ENCODE data around the gene GNAI2. TPM values are rescaled to one million over a fixed set of nuclear protein-coding genes. Genes with fewer than 3 reads are reported as not detected.

GNAI2 gene
- total RNA-seq, 1 donor from 2014 or later = 97.9 TPM

DNA sequence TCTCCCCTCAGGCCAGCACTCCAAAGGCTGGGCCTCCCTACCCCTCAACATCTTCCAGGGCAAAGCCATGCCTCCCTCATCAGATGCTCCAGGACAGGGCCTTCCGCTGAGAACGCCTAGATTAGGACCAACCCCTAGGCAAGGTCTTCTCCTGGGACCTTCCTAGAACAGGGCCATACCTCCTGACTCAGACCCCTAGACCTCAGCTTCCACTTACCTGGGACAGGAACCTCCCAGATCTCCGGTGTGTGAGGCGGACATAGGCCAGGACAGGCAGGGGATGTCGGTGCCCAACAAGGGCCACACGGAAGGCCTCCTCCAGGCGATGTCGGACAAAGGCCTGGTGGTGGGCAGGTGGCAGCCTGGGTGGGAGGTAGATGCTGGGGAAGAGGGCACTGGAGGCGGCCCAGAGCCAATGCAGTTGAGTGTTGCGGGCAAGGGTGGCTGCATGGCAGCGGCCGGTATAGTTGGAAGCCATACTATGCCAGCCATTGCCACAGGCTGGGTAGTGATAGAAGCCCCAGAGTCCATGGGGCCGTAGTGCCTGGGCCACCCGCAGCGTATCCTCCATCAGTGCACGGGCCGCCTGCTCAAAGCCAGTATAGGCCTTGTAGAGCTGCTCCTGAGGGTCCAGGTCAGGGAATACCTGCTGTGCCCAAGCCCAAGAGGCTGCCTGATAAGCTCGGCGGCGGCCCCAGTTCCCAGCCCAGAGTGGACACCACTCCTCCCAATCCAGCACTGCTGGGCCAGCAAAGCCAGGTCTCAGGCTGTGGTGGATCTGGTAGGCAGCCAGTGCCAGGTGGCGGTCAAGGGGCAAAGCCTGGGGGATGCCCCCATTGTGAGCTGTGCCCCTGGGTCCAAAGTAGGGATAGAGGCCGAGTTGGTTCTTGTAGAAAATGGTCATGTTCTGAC lies 58.7 kb downstream of the GNAI2 start:
- no peak overlapping the region for H3K4me3 ChIP-seq (ENCODE audit: low read depth, low read length)
- H3K27me3 ChIP-seq (ENCODE audit: control insufficient read depth, insufficient read depth, low read length) = no peaks in the 10 kb centered on the region
- DNase-seq (ENCODE audit: low read depth) (no peak), FAIRE-seq (no peak)
- H3K36me3 ChIP-seq (ENCODE audit: control insufficient read depth, insufficient read depth, low read length) = peaks cover 10% of the 10 kb centered on the region
- TF ChIP-seq, protein P1, sequence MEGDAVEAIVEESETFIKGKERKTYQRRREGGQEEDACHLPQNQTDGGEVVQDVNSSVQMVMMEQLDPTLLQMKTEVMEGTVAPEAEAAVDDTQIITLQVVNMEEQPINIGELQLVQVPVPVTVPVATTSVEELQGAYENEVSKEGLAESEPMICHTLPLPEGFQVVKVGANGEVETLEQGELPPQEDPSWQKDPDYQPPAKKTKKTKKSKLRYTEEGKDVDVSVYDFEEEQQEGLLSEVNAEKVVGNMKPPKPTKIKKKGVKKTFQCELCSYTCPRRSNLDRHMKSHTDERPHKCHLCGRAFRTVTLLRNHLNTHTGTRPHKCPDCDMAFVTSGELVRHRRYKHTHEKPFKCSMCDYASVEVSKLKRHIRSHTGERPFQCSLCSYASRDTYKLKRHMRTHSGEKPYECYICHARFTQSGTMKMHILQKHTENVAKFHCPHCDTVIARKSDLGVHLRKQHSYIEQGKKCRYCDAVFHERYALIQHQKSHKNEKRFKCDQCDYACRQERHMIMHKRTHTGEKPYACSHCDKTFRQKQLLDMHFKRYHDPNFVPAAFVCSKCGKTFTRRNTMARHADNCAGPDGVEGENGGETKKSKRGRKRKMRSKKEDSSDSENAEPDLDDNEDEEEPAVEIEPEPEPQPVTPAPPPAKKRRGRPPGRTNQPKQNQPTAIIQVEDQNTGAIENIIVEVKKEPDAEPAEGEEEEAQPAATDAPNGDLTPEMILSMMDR (IDR thresholded peaks at IDR 0.05; ENCODE audit: insufficient read depth, low read length, severe bottlenecking) = no peak

DNA sequence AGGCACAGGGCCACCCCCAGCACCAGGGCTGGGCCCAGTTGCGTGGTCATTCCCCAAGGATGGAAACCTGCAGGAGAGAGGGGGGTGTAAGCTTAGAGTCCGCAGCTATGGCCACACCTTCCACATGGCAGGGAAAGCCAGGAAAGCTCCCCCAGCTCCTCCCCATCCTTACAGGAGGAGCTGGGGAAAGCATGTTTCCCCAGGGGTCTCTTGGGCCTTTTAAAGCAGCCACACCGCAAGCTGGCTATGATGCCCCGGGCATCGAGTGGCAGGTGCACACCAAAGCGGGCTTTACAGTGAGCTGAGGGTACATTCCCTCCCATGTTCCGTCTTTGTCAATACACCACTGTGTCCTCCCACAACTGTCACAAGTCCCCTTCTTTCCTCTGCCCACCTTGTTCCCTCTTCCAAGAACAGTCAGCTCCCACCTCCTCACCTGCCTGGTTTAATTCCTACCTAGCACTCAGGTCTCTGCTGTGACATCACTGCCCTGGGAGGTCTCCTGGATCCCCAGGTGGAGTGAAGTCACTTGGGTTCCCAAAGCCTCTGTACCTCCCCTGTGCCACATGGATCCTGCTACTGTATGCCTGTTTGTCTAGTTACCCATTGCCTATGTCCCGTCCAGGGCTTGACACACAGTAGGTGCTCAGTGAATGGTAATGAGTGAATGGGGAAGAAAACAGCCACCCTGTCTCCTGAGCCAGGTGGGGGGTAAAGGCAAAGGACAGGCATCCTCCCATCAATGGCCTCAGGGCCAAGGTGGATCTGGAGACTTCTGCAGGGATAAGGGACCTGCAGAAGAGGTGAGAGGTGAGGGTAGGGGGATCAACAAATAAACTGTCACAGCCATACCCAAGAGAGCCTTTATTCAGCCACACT lies 59.8 kb downstream of the GNAI2 start:
- DNase-seq (ENCODE audit: low read depth) = no peak
- TF ChIP-seq, protein P1 (IDR thresholded peaks at IDR 0.05; ENCODE audit: insufficient read depth, low read length, severe bottlenecking) = no peak
- Histone ChIP-seq H3K4me3 (ENCODE audit: low read depth, low read length) (no peak overlapping the region), H3K36me3 (ENCODE audit: control insufficient read depth, insufficient read depth, low read length) (peaks cover 1% of the 10 kb centered on the region), H3K27me3 (ENCODE audit: control insufficient read depth, insufficient read depth, low read length) (no peaks in the 10 kb centered on the region)
- no peak for FAIRE-seq

DNA sequence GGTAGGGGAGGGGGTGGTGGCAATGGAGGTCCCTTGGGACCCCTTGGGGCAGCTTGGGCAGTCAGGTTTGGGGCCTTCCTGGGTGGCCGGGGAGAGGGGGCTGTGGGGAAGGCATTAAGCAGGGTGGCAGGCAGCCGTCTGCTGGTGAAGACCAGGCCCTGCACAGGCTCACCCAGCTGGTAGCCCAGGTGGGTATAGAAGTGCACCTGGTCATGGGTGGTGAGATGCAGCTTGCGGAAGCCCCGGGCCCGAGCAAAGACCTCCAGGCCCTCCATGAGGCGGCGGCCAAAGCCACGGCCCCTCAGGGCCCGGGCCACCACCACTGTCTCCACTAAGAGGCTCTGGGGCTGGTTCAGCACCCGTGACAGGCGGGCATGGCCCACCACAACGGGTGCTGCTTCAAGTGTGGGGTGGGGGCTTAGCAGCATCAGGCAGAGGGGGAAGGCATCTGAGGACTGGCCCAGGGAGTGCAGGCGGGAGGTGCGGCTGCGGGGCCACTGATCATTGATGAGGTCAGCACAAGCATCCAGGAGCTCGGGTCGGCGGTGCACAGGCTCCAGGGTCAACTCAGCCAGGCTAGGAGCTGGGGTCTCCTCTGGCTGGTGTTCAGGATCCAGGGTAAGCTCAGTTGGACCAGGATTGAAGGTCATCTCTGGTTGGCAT lies 60.8 kb downstream of the GNAI2 start:
- Histone ChIP-seq H3K4me3 (ENCODE audit: low read depth, low read length) (no peak overlapping the region), H3K27me3 (ENCODE audit: control insufficient read depth, insufficient read depth, low read length) (no peaks in the 10 kb centered on the region), H3K36me3 (ENCODE audit: control insufficient read depth, insufficient read depth, low read length) (peaks cover 1% of the 10 kb centered on the region)
- no peak for FAIRE-seq
- TF ChIP-seq, protein P1 (IDR thresholded peaks at IDR 0.05; ENCODE audit: insufficient read depth, low read length, severe bottlenecking) = no peak
- no peak for DNase-seq (ENCODE audit: low read depth)

DNA sequence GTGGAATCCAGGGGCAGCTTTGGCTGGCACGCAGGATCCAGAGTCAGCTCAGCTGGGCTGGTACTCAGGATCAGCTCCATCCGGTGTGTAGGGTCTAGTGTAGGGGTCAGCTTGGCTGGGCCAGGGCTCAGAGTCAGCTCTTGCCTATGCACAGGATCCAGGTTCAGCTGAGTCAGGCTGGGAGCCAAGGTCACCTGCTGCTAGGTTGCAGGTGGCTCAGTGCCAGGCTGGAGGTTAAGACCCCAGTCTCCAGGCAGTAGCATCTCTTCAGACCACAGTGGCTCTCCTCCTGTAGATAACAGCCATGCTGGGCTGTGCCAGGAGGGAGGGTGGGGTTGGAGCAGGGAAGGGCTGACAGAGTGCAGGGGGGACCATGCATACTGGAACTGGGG lies 61.4 kb downstream of the GNAI2 start:
- TF ChIP-seq, protein P1 (IDR thresholded peaks at IDR 0.05; ENCODE audit: insufficient read depth, low read length, severe bottlenecking) = no peak
- Histone ChIP-seq H3K4me3 (ENCODE audit: low read depth, low read length) (no peak overlapping the region), H3K36me3 (ENCODE audit: control insufficient read depth, insufficient read depth, low read length) (peaks cover 1% of the 10 kb centered on the region), H3K27me3 (ENCODE audit: control insufficient read depth, insufficient read depth, low read length) (no peaks in the 10 kb centered on the region)
- DNase-seq (ENCODE audit: low read depth) (no peak), FAIRE-seq (no peak)

DNA sequence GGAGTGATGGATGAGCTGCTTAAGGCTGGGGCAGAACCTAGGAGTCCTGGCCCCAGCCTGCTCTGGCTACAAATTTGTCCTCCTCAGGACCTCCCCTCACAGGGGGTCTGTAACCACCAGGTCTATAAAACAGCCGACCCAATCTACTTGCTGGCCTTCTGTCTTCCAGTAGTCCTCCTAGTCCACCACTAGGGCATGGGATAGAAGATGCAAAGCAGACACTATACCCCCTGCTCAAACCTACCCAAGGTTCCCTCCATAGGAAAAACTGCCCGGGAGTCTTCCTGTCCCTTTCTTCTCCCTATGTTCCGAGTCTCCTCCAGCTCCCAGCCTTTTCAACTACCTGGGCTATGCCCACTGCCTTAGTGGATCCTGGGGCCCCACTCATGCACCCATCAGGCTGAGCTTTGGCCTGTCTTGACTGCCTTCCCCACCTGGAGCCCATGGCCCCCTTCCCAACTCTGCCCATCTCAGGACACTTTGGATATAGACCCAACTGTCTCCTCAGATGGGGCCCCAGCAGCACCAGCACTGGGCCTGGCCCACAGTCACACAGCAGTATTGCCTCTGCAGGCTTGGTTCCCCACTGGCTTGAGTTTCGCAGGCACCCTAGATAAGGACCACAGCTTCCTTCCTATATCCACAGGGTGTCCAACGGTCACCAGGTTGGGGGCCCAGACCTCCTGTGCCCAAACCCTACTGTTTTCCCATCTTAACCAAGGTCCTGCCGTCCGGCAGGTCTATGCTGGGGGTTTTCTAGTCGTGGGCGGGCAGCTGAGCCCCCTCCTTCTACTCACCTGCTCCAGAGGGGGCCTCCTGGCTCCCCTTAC lies 62.1 kb downstream of the GNAI2 start:
- no peaks in the 10 kb centered on the region for H3K27me3 ChIP-seq (ENCODE audit: control insufficient read depth, insufficient read depth, low read length)
- no peak for FAIRE-seq
- DNase-seq (ENCODE audit: low read depth) = no peak
- H3K36me3 ChIP-seq (ENCODE audit: control insufficient read depth, insufficient read depth, low read length) = peaks cover 1% of the 10 kb centered on the region
- TF ChIP-seq, protein P1 (IDR thresholded peaks at IDR 0.05; ENCODE audit: insufficient read depth, low read length, severe bottlenecking) = peak; percentile 29
- peak overlapping the region; percentile 76 for H3K4me3 ChIP-seq (ENCODE audit: low read depth, low read length)
